Osteoblast (primary cell): ENCODE data around the gene CRTAP. TPM values are rescaled to one million over a fixed set of nuclear protein-coding genes. Genes with fewer than 3 reads are reported as not detected.

Source experiments
- DNase-seq: peaks from one replicate; pipeline ENCODE4 v3.0.0; 2011; ENCODE audit warnings: low spot score, mixed read lengths; ENCODE audit not compliant: insufficient read length; ENCODE audit errors: missing footprints
- H2AFZ ChIP-seq: 2 replicates; pipeline ENCODE4 v1.6.0; 2011; ENCODE audit warnings: mild to moderate bottlenecking, low read length
- H3K27ac ChIP-seq: 2 replicates; pipeline ENCODE4 v1.5.1; 2011; ENCODE audit warnings: mild to moderate bottlenecking, low read depth, low read length, moderate library complexity
- H3K27me3 ChIP-seq: 2 replicates; pipeline ENCODE4 v1.6.0; 2012; ENCODE audit warnings: mild to moderate bottlenecking, control low read depth, inconsistent platforms, low read length, moderate library complexity; ENCODE audit not compliant: insufficient read depth
- H3K36me3 ChIP-seq: 2 replicates; pipeline ENCODE4 v1.5.1; 2011; ENCODE audit warnings: mild to moderate bottlenecking, low read length, control low read depth, moderate library complexity; ENCODE audit not compliant: insufficient read depth
- H3K4me1 ChIP-seq: 2 replicates; pipeline ENCODE4 v1.5.1; 2011; ENCODE audit warnings: mild to moderate bottlenecking, low read length, control low read depth, moderate library complexity; ENCODE audit not compliant: insufficient read depth
- H3K4me2 ChIP-seq: 2 replicates; pipeline ENCODE4 v1.6.0; 2011; ENCODE audit warnings: mild to moderate bottlenecking, low read length; ENCODE audit not compliant: insufficient read depth
- H3K4me3 ChIP-seq: fragments of 200-600 bp; sonication (generic); 3 replicates; pipeline ENCODE4 v1.5.1; 2012; ENCODE audit warnings: mild to moderate bottlenecking, low read length, inconsistent platforms; ENCODE audit not compliant: insufficient read depth
- H3K79me2 ChIP-seq: 2 replicates; pipeline ENCODE4 v1.6.0; 2012; ENCODE audit warnings: mild to moderate bottlenecking, low read length, control low read depth, inconsistent platforms; ENCODE audit not compliant: insufficient read depth
- H3K9me3 ChIP-seq: 2 replicates; pipeline ENCODE4 v1.5.1; 2011; ENCODE audit warnings: low read depth, low read length, control low read depth
- H4K20me1 ChIP-seq: 2 replicates; pipeline ENCODE4 v1.6.0; 2012; ENCODE audit warnings: mild to moderate bottlenecking, low read length, control low read depth; ENCODE audit not compliant: insufficient read depth
- total RNA-seq: library from RNA; depleted of rRNA; stranded (reverse); fragments of >200 nt; gene quantifications from 2 replicates; pipeline ENCODE4 v1.2.3, GENCODE V29; 2012
- TF ChIP-seq, protein P1 (sequence below): IDR thresholded peaks from 2 replicates; pipeline ENCODE4 v1.5.1; 2011; ENCODE audit warnings: mild to moderate bottlenecking, low read depth, low read length, moderate library complexity; ENCODE audit errors: extremely low read depth

The CRTAP gene
- total RNA-seq, 1 donor = 266 TPM

DNA sequence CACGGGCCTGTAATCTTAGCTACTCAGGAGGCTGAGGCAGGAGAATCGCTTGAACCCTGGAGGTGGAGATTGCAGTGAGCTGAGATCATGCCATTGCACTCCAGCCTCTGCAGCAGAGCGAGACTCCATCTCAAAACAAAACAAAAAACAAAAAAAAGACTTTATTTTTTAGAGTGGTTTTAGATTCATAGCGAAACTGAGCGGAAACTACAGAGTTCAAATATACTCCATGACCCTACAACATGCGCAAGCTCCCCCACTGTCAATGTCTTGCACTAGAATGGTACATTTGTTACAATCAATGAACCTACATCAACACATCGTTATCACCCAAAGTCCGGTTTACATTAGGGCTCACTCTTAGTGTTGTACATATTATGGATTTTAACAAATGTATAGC is 2.2 kb upstream of the CRTAP start:
- H3K4me3 ChIP-seq = no peak overlapping the region
- TF ChIP-seq, protein P1, sequence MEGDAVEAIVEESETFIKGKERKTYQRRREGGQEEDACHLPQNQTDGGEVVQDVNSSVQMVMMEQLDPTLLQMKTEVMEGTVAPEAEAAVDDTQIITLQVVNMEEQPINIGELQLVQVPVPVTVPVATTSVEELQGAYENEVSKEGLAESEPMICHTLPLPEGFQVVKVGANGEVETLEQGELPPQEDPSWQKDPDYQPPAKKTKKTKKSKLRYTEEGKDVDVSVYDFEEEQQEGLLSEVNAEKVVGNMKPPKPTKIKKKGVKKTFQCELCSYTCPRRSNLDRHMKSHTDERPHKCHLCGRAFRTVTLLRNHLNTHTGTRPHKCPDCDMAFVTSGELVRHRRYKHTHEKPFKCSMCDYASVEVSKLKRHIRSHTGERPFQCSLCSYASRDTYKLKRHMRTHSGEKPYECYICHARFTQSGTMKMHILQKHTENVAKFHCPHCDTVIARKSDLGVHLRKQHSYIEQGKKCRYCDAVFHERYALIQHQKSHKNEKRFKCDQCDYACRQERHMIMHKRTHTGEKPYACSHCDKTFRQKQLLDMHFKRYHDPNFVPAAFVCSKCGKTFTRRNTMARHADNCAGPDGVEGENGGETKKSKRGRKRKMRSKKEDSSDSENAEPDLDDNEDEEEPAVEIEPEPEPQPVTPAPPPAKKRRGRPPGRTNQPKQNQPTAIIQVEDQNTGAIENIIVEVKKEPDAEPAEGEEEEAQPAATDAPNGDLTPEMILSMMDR = no peak
- H3K79me2 ChIP-seq = peaks cover 12% of the 10 kb centered on the region
- no peaks in the 10 kb centered on the region for H3K27me3 ChIP-seq
- H3K9me3 ChIP-seq = no peaks in the 10 kb centered on the region
- no peak overlapping the region for H3K4me2 ChIP-seq
- H4K20me1 ChIP-seq = no peaks in the 10 kb centered on the region
- no peaks in the 10 kb centered on the region for H3K36me3 ChIP-seq
- no peak overlapping the region for H2AFZ ChIP-seq
- no peak overlapping the region for H3K27ac ChIP-seq
- peaks cover 22% of the 10 kb centered on the region for H3K4me1 ChIP-seq
- DNase-seq = no peak

GRCh38 chr3:33114622-33115023 is 809 bp downstream of the CRTAP start:
- Histone ChIP-seq H3K4me1 (peaks cover 42% of the 10 kb centered on the region), H2AFZ (peak overlapping the region; percentile 92), H3K4me2 (peak overlapping the region; percentile 97), H3K27me3 (no peaks in the 10 kb centered on the region), H4K20me1 (peaks cover 11% of the 10 kb centered on the region), H3K79me2 (peaks cover 43% of the 10 kb centered on the region), H3K36me3 (no peaks in the 10 kb centered on the region), H3K9me3 (no peaks in the 10 kb centered on the region), H3K27ac (peak overlapping the region; percentile 91), H3K4me3 (peak overlapping the region; percentile 89)
- no peak for DNase-seq
- TF ChIP-seq, protein P1 = no peak

DNA sequence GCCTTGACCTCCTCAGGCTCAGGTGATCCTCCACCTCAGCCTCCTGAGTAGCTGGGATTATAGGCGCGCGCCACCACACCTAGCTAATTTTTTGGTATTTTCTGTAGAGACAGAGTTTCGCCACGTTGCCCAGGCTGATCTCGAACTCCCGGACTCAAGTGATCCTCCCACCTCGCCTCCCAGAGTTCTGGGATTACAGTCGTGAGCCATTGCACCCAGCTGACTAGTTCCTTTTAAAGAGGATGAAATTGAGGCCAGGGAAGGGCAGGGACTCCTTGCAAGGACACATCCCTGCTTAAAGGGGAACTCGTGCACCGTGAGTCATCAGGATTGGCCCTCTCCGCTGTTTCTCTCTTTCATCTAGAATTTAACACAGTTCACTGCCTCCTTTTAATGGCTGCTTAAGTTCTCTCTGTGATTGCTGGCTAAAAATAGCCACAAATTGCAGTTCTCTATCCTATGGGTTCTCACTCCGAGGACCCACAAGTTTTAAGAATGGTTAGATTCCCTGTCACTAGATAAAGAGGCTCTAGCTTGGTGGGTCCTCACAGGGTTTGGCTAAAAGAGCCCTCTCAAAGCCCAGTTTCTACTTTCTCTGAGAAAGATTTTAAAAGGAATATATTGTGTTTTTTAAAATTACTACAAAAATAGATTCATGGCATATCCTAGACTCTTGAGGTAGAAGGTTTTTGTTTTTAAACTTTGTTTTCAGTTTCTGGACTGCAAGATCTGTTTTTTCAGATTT is 1.4 kb downstream of the CRTAP start:
- peak; percentile 74 for DNase-seq
- H2AFZ ChIP-seq = peak overlapping the region; percentile 92
- TF ChIP-seq, protein P1 = no peak
- peaks cover 48% of the 10 kb centered on the region for H3K79me2 ChIP-seq
- peak overlapping the region; percentile 89 for H3K4me3 ChIP-seq
- no peaks in the 10 kb centered on the region for H3K9me3 ChIP-seq
- H3K36me3 ChIP-seq = peaks cover under 1% of the 10 kb centered on the region
- peaks cover 11% of the 10 kb centered on the region for H4K20me1 ChIP-seq
- peak overlapping the region; percentile 97 for H3K4me2 ChIP-seq
- H3K4me1 ChIP-seq = peaks cover 44% of the 10 kb centered on the region
- H3K27me3 ChIP-seq = no peaks in the 10 kb centered on the region
- peak overlapping the region; percentile 91 for H3K27ac ChIP-seq

- Histone ChIP-seq H2AFZ (no peak overlapping the region), H3K9me3 (no peaks in the 10 kb centered on the region), H3K36me3 (peaks cover 10% of the 10 kb centered on the region), H3K4me1 (peaks cover 44% of the 10 kb centered on the region), H4K20me1 (peaks cover 11% of the 10 kb centered on the region), H3K79me2 (peaks cover 64% of the 10 kb centered on the region), H3K27ac (no peak overlapping the region), H3K4me2 (no peak overlapping the region), H3K27me3 (no peaks in the 10 kb centered on the region), H3K4me3 (no peak overlapping the region)
- DNase-seq = no peak
- TF ChIP-seq, protein P1 = no peak
Observed at GRCh38 chr3:33117461-33117860, 3.6 kb downstream of the CRTAP start.
